LHCN-M2 (cell line): Measurements from ENCODE around the gene ERH. TPM values are rescaled to one million over a fixed set of nuclear protein-coding genes. Genes with fewer than 3 reads are reported as not detected.

ENCODE experiments used
- total RNA-seq: library from RNA; depleted of rRNA; stranded (reverse); fragments of >200 nt; gene quantifications from 2 replicates; pipeline ENCODE4 v1.2.3, GENCODE V29; 2014; rRNA removed

ERH gene
- total RNA-seq, 1 experiment from 2014 or later = 147 TPM

Other genes with a start within 250 kb of the ERH start
- 12.9 and 19.6 TPM in 2 replicates for gene DCAF5, start 245.2 kb downstream of the ERH start, total RNA-seq
- 12.7 and 14.5 TPM in 2 replicates for gene EXD2, start 206.8 kb downstream of the ERH start, total RNA-seq
- gene GALNT16, start 138.1 kb downstream of the ERH start, total RNA-seq = 5.1 and 5.6 TPM in 2 replicates
- 73.9 and 76.1 TPM in 2 replicates for gene SLC39A9, start 393 bp upstream of the ERH start, total RNA-seq
- 0.06 TPM in 1 of 2 replicates, not detected in the other for gene PLEKHD1, start 86.4 kb upstream of the ERH start, total RNA-seq
- not detected in 2 replicates for gene CCDC177, start 176.6 kb upstream of the ERH start, total RNA-seq
- gene SUSD6, start 213.3 kb upstream of the ERH start, total RNA-seq = 4.9 and 6.8 TPM in 2 replicates